HG02973 (cell line): Measurements from ENCODE around the gene DOCK1.

Experiments
- ATAC-seq: cut with Tn5 transposase; IDR thresholded peaks from one replicate; pipeline ENCODE4 v1.9.1; 2021; ENCODE audit warnings: moderate library complexity; ENCODE audit not compliant: unreplicated experiment

The DOCK1 gene

DNA sequence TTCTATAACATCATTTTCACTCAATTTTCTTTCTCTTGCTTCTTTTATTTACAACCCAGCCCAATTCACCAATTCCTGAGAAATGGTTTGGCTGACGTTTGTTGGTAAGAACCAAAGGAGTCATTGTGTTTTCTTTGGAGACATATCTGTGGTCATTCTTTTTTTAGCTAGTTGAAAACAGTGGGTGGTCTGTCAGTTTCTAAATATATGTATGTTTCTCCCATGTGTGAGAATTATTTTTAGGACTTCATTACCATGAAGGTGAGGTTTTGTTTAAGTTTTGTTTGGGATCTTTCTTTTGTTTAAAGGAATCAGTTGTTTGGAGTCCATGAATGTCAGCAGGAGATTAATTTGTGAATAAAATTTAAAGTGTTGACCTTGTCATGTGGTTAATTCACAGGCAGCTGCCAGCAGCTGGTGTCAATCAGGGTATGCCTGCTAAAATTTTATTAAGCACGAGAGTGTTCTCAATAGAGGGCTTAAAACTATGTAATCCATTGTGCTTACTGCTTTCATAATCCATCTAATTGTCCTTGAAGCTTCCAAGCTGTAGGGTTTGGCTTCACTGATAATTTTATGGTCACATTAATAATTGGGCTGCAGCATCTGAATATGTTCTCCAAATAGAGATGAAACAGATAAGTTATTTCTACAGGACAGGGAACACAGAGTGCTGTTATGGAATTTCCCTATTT, 252.4 kb downstream of the DOCK1 start:
- ATAC-seq, result no peak

DNA sequence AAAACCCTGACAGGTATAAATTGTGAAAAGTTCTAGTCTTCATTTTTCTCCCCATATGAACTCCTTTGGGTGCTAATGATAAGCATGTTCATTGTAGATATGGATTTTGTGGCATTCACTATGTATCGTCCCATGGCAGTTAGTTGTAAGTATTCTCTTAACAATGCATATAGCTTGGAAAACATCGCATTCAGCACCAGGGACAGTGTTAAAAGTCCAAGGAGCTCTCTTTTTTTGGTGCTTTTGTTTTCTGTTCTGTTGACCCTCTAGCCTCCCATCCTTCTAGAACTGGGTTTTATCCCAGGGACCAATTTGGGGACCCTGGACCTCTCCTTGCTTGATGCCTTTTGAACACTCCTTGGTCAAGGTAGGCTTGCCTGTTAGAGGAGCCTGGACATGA, 253.4 kb downstream of the DOCK1 start:
- no peak for ATAC-seq

DNA sequence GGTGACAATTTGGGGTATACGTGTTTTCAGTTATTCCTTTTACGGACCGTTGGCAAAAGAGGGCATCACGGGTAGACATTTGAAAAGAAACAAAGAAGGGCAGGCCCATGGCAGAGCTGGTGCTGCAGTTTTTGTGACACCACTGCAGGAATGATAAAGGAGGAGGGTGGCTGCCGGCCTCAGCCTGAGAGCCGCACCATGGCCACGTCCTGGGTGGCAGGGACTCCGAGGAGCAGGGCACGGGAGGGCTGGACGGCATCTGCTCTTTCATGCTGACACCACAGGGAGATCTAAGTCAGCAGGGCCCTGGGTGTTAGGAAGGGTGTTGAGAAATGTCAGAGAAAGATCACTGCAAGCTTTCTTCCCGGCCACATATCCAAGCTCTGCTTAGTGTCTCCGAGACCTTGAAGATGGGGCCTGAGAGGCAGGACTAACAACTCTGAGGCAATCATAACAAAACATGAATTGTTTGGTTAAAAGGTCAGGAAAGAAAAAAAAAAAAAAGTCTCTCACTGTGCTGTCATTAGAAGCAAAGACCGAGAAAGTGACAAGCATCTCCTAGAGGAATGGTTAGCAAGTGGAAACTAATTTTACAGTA, 254.5 kb downstream of the DOCK1 start:
- no peak for ATAC-seq

DNA sequence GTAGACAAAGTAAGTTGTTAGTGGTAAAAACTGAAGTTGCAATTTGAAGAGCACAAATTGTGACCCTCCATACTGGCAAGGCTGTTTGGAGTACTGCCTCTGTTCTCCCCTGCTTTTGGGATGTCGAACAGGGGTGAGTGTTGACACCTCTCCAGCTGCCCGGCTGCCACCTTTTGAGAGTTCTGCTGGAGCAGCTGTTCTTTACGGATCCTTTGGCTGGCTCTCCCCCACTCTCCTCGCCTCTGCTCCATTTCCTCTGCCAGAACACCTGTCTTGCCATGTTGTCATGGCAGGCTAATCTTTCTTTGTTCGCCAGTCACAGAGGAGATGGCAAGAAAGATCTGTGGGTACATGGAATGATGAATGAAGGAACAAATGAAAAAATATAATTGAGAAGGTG, 256.3 kb downstream of the DOCK1 start:
- no peak for ATAC-seq

DNA sequence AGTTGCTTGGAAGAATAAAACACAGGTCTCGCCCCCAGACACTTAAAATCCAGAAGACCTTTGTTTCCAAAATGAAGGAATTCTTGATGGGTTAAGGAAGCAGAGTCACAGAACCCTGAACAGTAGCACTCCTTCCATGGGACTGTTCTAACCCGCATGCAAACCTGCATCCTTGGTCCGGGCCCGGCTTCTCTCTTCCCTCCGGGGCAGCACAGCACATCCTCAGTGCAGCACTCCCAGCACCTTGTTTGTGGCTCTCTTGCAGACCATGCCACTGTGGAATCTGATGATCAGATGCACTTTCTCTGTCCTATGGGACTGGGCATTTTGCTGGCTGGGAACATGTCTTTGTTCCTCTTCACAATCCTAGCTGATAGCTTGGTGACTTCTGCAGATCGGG, 257.6 kb downstream of the DOCK1 start:
- no peak for ATAC-seq

DNA sequence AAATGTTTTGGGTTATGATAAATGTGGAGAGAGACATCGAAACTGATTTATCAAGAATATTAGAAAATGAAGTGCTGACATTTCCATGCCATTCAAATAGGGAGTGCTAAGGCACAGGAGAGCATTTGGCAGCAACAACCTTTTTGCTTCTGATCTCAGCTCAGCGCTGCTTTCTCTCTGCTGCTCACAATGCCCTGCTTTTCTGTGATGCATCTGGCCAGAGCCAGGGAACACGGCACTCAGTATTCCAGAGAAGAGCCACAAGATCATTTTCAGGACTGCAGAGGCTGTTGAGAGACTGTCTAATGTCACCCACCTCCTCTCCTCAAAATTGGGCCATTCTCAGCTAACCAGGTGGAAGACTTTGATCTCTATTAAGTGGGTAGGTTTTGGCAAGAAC, 263.0 kb downstream of the DOCK1 start:
- no peak for ATAC-seq

DNA sequence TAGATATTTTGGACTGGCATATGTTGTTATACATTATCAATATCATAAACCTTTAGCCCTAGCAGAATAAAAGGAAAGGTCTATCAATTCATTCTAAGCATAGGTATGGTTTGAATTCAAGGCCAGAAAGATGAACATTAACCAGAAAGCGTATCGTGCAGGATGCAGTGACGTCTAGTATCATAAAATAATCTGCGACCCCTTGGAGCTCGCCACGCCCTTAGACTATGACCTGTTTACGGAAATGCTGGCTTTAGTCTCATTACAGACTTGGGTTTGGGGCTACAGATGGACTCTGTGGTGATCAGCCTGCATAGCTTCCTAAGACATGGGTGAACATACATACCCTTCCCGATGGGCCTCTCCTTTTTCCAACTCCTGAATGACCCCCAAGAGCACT, 269.6 kb downstream of the DOCK1 start:
- ATAC-seq, result no peak

DNA sequence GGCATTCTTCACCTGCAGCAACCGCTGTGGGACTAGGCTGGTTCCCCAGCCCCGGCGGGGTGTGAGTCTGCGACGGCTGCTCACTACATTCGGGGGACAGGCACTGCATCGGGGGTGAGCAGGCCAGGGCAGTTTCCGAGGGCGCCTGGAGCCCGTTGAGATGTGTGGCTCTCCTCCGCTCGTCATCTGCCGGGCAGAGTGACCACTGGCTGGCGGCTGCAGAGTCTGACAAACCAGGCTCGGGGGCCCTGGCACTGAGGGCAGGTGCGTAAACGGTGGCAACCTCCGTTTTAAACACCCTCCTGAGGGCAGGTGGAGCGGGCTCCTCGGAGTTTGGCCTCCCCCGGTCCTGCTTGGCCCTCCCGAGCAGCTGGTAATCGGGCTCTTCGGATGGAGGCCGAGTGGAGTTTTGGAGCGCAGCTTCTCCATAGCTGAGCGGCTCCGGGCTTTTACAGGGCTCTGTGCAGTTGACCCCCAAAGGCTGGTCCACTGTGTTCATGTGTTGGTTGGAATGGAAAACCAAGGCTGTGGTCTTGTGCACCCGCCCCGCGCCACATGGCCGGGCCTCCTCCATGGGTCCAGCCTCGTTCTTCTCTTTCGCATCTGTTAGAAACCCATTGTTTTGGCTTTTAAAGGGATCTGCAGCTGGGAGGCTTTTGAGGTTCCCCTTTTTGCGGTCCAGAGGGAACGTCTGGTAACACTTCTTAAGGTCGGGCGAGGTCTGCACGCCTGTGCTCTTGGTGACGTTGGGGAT, 270.3 kb downstream of the DOCK1 start:
- ATAC-seq, result no peak

DNA sequence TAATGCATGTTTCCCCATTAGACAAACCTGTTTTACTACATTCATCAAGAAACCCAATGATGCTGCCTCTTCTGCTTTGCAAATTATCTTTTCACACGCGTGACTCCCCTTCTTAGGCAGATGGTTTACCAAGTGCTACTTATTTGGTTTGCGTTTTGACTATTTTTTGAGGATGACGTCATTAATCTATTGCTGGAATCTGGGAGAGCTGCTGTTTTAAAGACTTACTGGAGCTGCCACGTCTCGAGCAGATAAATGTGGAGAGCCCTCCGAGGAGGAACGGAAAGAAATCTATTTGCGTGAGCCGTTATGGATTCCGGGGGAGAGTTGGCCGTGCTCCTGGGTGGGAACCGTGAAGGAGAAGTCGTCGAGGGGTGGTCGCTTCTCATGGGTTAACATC, 271.4 kb downstream of the DOCK1 start:
- no peak for ATAC-seq

DNA sequence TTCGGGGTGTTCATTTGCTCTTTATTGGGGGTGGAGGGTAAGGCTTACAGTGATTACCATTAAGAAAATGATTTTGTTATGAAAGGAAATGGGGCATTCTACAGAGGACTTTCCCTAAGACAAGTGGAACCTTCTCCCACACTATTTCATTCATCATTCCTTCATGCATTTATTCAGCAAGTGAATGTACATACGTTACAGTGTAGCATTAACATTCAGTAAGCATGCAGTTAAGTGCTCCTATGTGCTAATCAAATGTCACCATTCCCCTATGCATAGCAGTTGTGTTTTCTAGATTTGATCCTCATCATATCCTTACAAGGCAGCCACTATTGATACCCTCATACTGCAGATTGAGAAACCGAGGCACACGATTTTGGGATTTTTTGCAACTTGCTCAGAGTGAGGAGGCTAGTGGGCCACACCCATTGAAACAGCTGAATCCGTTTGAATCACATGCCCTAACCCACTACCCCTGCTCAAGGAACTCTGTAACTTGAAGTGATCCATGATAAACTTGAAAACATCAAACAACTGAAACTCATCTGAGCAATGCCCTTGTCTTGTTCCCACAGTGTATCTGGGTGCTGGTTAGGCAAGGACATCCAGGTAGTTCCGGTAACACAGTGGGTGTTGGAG, 274.5 kb downstream of the DOCK1 start:
- ATAC-seq, result no peak

DNA sequence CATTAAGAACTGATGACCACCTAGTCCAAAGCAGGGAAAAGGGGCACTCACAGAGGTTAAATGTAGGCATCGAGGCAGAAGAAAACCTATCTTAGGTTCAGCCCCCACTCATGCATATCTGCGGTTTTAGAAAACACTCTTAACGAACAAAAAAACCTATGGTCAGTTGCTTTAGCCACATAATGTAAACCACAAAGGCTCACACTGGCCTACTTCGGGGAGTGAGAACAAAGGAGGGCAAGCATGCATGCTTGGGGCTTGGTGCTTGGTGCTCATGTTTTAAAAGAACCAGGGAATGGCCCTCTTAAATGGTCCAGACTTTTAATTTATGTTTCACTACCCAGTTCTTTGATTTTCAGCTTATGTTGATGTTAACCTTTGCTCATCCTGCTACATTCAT, 276.9 kb downstream of the DOCK1 start:
- no peak for ATAC-seq

DNA sequence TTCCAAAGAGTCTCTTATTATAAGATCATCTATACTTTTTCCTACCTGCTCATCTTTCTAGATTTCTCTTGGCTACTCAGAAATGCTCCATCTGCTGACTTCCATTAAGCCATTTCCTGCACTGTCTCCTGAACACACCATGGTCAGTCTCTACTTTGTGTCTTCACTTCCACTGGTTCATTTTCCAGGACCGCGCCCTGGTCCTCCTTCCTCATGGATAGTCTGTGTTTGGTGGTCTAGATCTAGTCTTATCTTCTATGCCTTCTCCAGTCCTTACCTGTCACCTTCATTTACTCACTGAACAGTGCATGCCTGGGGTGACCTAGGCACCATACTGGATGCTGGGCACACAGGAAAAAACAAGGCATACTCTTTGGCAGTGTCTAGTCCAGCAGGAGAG, 279.4 kb downstream of the DOCK1 start:
- no peak for ATAC-seq

DNA sequence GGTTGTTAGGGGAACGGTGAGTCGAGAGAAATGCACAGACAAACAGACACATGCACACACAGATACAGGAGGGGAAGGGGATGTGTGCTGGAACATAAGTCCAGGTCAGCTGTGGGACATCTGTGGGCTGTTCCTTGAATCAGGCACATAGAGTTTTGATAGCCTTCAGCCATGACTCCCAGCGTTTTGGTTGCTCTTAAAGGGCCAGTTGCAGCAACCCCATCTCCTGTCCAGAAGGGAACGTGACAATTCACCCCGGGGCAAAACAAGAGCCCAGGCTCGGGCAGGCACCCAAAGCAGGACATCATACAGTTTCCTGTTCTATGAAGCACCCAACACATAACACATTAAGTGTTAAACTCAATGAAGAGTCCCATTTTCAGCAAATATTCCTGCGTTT, 281.6 kb downstream of the DOCK1 start:
- no peak for ATAC-seq

DNA sequence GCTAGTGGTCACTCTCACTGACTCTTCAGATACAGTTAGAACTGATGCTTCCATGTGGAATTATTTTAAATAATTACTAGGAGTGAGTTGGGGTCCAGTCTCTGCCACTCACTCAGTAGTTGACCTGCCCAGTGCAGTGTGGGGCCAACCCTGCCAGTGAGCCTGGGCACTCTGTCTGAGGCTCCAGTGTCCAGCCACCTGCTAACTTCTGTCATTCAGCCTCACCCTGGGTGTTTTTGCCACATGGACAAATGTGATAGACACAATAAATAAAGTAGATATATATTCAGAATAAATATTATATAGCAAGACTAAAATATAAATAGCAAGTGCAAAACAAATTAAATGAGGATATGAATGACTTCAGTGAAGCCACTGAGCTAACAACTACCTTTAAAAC, 284.0 kb downstream of the DOCK1 start:
- ATAC-seq, result no peak

DNA sequence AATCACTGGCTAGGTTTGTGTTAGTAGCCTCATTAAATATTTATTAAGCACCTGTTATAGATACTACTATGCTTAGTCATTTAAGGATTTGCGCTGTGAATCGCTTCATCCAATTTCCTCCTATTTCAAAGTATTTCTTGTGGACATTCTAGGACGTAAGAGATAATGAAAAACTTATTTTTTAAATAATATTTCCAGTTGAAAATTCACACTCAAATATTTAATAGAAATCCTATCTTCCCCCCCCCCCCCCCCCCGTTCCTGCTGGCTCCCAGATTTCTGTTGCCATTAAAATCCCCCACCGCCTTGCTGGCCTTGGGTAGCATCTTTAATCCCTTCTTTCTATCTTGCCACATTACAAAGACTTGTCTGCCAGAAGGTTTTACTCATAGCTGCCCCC, 285.2 kb downstream of the DOCK1 start:
- no peak for ATAC-seq

DNA sequence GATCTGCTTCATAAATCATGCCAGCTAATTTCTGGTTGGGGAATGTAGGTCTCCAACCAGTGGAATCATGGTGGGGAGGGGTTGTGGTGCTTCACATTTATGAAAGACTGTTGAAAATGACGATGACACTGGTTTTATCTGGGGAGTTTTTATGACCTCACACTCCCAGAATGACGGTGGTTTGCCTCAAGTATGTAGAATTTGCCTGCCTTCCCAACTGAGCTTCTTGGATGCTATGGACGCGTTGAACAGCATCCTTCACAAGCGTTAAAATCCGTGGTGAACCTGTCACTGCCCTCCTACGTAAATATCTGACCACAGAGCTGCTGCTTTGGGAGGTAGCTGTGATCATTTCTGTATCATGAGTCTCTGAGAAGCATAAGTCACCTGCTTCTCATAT, 287.9 kb downstream of the DOCK1 start:
- ATAC-seq, result no peak

DNA sequence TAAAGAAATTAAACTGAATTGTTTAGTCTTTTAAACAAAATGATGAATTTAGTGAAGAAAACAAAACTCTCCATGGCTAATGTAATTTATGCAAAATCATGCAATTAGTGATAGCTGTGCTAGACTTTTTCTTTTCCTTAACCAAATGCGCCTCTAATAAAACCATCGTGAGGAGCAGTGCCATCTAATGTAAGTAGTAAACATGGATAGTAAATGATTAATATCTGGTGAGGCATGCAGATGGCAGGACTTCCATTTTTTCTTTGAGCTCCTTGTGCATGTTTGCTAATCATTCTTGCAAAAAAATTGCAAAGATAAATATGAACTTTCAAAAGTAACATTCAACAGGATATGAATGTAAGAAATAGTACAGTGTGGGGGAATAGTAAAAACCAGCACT, 288.9 kb downstream of the DOCK1 start:
- no peak for ATAC-seq

DNA sequence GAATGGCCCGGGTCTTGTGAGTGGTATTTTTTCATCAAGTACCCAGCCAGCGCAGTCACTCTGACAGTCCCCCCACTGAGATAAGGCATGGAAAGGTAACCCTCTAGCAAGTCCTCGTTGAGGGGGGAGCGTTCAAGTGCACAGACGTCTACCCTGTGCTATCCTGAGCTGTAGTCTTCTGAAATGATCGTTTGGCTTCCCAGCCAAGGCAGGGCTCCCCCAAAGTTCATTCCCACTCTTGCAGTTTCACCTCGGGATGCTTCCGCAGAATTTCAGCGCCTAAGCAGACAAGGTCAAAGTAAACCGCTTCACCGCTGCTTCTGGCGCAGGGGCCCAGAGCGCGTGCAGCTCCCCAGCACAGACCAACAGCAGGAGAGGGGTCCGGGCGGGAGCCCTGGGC, 289.4 kb downstream of the DOCK1 start:
- no peak for ATAC-seq

DNA sequence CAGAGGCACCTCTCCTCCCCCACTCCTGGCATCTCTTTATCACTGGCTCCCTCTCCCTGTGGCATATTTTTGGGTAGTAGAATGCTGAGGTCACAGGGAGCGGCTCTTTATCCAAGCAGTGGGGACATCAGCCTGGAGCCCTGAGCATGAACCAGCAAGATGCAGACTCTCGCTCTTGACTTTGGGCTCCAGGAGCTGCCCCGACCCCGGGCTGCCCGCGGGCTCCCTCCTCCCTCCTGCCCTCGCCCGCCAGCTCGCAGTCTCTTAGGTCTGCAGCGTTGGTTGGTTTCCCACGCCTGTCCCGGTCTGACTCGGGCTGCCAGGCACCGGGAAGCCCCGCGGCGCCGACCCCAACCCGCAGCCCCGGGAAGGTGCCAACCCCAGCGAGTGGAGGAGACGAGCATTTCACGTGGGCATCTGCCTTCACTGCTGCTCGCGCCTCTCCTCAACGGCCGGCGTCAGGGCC, 289.8 kb downstream of the DOCK1 start:
- ATAC-seq, result no peak

DNA sequence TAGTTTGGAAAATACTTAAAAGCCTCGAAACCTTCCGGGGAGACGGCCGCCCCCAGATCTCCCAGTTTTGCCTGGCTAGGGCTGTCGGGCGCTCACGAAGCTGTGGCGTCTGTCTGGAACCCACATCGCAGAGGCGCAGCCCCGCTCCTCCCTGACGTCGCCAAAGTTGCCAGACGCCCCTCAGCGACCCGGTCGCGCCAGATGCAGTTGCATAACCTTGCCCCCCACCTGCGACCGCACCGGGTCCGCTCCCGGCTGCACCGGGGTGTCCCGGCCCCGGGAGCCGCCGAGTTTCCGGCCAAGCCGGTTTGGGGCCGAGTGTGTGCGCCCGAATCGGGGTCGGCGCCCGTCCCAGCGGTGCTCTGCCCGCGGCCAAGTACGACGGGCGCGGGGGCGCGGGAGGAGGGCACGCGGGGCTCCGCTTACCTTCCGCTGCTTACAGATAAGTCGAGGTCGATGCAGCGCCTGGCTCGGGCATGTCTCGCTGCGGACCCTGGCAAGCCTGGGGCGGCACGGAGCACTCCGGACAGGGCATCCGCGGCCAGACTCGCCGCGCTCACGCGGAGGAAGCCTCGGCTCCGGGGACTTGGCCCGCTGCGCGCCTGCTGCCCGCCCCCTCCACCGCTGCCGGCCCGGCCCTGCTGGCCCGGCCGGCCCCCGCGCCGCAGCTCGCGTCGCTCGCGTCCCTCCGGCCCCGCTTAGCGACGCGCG, 290.5 kb downstream of the DOCK1 start:
- no peak for ATAC-seq
